Esophagus muscularis mucosa (tissue), 4 donors: Measurements from ENCODE around the gene ENTREP1.

Experiments
- EP300 ChIP-seq: sonication (generic); formaldehyde crosslinking; IDR thresholded peaks from one replicate; pipeline ENCODE4 v1.6.1; 2017; ENCODE audit warnings: antibody characterized with exemption
- POLR2A ChIP-seq: fragments of 450-650 bp; IDR thresholded peaks from one replicate; pipeline ENCODE4 v1.6.1; 2017; ENCODE audit warnings: antibody characterized with exemption, moderate library complexity, mild to moderate bottlenecking, low read depth
- POLR2AphosphoS5 ChIP-seq, 2 donors: sonication (generic); formaldehyde crosslinking; IDR thresholded peaks; one replicate each; pipeline ENCODE4 v1.6.1; 2017; ENCODE audit warnings: antibody characterized with exemption in 2 of 2
- TF ChIP-seq, protein P1 (sequence below), 3 experiments: fragments of 200-600 bp in 2 of 3; fragments of 450-650 bp in 1 of 3; sonication (generic) in 2 of 3; IDR thresholded peaks; one replicate each; pipeline ENCODE4 v1.5.1; 2017 to 2019; ENCODE audit warnings: antibody characterized with exemption in 3 of 3, mild to moderate bottlenecking in 2 of 3, moderate library complexity in 1 of 3

DNA sequence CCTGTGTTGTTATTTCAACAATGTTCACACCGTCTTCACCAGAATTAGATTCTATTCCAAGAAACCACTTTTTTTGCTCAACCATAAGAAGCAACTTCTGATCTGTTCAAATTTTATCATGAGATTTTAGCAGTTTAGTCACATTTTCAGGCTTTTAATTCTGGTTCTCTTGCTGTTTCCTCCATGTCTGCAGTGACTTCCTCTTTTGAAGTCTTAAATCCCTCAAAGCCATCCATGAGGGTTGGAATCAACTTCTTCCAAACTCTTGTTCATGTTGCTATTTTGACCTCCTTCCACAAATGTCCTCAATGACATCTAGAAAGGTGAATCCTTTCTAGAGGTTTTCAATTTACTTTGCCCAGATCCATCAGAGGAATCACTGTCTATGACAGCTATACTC is 25.7 kb upstream of the ENTREP1 start:
- TF ChIP-seq, protein P1, sequence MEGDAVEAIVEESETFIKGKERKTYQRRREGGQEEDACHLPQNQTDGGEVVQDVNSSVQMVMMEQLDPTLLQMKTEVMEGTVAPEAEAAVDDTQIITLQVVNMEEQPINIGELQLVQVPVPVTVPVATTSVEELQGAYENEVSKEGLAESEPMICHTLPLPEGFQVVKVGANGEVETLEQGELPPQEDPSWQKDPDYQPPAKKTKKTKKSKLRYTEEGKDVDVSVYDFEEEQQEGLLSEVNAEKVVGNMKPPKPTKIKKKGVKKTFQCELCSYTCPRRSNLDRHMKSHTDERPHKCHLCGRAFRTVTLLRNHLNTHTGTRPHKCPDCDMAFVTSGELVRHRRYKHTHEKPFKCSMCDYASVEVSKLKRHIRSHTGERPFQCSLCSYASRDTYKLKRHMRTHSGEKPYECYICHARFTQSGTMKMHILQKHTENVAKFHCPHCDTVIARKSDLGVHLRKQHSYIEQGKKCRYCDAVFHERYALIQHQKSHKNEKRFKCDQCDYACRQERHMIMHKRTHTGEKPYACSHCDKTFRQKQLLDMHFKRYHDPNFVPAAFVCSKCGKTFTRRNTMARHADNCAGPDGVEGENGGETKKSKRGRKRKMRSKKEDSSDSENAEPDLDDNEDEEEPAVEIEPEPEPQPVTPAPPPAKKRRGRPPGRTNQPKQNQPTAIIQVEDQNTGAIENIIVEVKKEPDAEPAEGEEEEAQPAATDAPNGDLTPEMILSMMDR (IDR thresholded peaks at IDR 0.05), result no peak
- TF ChIP-seq POLR2A (no peak), POLR2AphosphoS5 (IDR thresholded peaks at IDR 0.05) (no peak), EP300 (no peak)
